ENCODE results near the gene RALBP1. TPM values are rescaled to one million over a fixed set of nuclear protein-coding genes. Genes with fewer than 3 reads are reported as not detected.

RALBP1 gene
- 26.3 to 35.1 TPM (median 31.3 TPM) in 5 replicates for total RNA-seq (2022; extraction: Qiagen RNA extraction; ENCODE audit: low read depth)

DNA sequence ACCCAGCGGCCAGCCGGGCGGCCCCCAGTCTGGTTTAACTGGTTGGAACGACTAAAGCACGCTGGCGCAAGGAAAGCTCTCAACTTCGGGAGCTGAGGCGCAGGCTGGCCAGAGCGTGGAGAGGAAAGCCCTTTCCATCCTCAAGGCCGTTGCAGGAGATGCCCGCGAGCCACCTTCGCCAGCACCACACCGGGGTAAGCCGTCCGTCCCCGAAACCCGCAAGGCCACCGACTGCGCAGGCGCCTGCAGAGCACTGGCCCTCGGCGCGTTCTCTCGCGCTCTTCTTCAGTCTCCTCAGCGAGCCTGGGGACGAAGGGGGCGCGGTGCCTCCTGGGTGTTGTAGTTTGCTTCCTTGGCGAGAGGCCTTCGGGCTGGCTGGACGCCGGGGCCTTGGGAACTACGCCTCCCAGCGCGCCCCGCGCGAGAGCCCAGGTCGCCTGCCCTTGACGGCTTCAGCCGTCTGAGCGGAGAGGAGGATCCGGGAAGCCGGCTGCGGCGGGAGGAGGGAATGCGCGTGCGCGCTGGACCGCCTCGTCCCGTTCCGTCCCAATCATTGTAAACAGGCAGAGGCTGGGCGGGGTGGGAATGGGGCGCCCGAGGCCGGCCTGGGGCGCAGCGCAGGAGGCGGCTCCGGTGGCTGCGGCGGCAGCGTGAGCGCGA is at the start of gene RALBP1:
Gene RALBP1 (plus strand): TSS at position 531 of the 660 bp plus-strand sequence. CDS start 37,533 bp downstream, outside the sequence.

Other genes starting within 250 kb of the RALBP1 start
- 10.3 to 20.2 TPM (median 16.8 TPM) in 5 replicates for gene TWSG1, start 140.7 kb upstream of the RALBP1 start, total RNA-seq (2022; extraction: Qiagen RNA extraction; ENCODE audit: low read depth)
- 38.3 to 46.4 TPM (median 41.2 TPM) in 5 replicates for gene PPP4R1, start 139.0 kb downstream of the RALBP1 start, total RNA-seq (2022; extraction: Qiagen RNA extraction; ENCODE audit: low read depth)
- gene RAB31, start 232.8 kb downstream of the RALBP1 start, total RNA-seq (2022; extraction: Qiagen RNA extraction; ENCODE audit: low read depth), result 18.2 to 28.2 TPM (median 25.2 TPM) in 5 replicates